ENCODE measurements around the gene PLEKHG4B.

Gene PLEKHG4B

DNA sequence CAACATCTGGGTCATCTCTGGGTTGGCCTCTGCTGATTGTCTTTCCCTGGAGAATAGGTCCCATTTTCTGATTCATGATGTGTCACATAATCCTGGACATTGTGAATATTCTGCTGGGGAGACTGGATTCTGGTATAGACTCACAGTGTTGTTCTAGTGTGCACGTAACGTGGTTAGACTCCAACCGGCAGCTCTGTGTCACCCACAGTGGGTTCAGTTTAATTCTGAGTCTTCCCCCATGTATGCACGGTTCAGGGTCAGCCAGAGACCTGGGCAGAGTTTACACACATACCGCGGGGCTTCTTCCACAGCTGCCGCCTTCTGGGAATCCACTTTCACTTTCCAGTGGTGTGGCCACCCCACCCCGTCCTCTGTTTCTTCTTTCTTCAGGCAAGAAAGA is 61.3 kb downstream of the PLEKHG4B start:
- peak overlapping the region; percentile 18 for H3K4me3 ChIP-seq (ENCODE audit: control insufficient read depth, low read depth, low read length)
- TF ChIP-seq, protein P1, sequence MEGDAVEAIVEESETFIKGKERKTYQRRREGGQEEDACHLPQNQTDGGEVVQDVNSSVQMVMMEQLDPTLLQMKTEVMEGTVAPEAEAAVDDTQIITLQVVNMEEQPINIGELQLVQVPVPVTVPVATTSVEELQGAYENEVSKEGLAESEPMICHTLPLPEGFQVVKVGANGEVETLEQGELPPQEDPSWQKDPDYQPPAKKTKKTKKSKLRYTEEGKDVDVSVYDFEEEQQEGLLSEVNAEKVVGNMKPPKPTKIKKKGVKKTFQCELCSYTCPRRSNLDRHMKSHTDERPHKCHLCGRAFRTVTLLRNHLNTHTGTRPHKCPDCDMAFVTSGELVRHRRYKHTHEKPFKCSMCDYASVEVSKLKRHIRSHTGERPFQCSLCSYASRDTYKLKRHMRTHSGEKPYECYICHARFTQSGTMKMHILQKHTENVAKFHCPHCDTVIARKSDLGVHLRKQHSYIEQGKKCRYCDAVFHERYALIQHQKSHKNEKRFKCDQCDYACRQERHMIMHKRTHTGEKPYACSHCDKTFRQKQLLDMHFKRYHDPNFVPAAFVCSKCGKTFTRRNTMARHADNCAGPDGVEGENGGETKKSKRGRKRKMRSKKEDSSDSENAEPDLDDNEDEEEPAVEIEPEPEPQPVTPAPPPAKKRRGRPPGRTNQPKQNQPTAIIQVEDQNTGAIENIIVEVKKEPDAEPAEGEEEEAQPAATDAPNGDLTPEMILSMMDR (IDR thresholded peaks at IDR 0.05; ENCODE audit: control insufficient read depth, insufficient read depth, low read depth, low read length, missing control alignments): no peak

DNA sequence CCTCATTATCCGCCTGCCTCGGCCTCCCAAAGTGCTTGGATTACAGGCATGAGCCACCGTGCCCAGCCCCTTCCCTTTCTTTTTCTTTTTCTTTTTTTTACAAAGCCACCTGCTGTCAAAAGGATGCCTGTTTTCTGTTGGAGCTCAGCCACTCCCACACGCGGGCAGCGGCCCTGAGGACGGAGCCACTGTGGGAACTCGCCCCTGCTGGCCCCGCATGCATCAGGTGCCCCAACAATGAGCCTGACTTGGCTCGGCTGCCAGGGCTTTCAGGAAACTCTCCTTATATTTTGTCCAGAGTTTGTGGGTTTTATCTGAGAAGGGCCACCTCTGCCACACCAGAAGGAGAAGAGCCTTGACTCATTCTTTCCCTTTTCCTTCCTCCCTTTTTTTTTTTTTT is 62.3 kb downstream of the PLEKHG4B start:
- no peak for DNase-seq (ENCODE audit: low read depth)
- TF ChIP-seq, protein P1 (IDR thresholded peaks at IDR 0.05; ENCODE audit: control insufficient read depth, insufficient read depth, low read depth, low read length, missing control alignments): no peak
- H3K4me3 ChIP-seq (ENCODE audit: control insufficient read depth, low read depth, low read length): no peak overlapping the region

More for the DNA sequence above, 61.3 kb downstream of the PLEKHG4B start:
- DNase-seq (ENCODE audit: low read depth): no peak

DNA sequence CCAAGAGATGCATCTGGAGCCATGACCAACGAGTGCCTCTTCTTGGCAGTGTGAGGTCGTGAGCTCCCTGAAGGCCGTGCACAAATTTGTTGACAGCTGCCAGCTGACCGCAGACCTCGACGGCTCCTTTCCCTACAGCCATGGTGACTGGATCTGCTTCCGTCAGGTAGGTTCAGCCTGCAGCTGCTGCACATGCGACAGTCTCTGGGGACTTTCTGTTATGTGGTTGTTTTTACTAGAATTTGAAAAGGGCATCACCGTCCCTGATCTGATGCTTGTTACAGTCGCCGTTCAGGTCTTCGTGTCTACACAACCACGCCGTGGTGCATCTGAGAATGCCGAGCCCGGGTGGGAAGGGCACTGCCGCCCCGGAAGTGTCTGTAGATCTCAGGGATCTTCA is 62.9 kb downstream of the PLEKHG4B start:
- no peak overlapping the region for H3K4me3 ChIP-seq (ENCODE audit: control insufficient read depth, low read depth, low read length)
- DNase-seq (ENCODE audit: low read depth): no peak
- TF ChIP-seq, protein P1 (IDR thresholded peaks at IDR 0.05; ENCODE audit: control insufficient read depth, insufficient read depth, low read depth, low read length, missing control alignments): no peak

DNA sequence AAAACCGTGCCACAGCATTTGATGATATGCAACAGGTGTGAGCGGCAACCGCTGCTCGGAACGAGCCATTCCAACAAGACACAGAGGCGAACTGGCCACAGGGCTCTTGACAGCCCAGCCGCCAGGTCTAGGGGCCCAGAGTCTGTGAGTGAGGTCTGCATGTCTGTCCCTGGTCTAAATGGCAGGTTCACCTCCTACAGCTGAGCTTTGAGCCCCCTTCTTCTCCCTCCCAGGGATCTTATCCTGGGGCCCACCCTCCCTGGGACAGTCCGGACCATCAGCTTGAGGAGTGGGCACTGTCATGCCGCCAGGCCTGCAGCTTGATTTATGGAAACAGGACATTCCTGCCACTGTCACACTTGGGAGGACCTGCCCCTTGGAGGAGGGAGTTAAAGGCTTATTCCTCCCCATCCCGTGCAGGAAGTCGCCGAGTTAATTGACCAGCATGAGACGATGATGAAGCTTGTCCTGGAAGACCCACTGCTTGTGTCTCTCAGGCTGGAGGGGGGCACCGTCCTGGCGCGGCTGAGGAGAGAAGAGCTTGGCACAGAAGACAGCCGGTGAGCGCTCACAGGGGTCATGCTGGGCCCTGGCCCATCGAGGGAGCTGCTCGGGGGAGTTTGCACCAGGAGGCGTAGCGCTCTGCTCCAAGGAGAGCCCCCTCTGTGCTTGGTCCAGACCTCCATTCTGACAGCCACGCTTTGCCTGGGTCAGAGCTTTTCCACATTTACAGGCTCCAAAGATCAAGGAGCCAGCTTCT is 63.9 kb downstream of the PLEKHG4B start:
- TF ChIP-seq, protein P1 (IDR thresholded peaks at IDR 0.05; ENCODE audit: control insufficient read depth, insufficient read depth, low read depth, low read length, missing control alignments): no peak
- H3K4me3 ChIP-seq (ENCODE audit: control insufficient read depth, low read depth, low read length): no peak overlapping the region
- no peak for DNase-seq (ENCODE audit: low read depth)

DNA sequence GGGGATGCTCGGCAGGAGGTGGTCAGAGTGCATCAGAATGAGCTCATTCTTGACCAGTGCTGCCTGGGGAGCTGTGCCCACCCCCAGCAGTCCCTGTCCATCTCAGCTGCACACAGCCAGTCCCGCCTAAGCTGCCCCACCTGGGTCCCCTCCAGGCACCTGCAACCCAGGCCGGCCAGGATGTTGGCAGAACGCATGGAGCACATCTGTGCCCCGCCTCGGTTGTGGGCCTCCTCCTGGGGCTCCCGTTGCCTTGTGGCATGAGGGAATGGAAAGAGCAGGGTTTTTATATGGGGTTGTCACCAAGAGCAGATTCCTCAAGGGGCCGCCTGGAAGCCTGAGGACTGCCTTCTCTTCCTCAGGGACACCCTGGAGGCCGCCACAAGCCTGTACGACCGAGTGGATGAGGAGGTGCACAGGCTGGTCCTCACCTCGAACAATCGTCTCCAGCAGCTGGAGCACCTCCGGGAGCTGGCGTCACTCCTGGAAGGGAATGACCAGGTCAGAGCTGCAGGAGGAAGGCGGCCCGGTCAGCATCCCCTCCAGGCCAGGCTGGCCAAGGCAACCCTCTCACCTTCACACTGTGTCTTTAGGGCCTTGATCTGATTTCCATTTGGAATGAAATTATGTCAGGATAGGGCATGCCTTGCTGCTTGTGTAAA is 64.6 kb downstream of the PLEKHG4B start:
- DNase-seq (ENCODE audit: low read depth): no peak
- TF ChIP-seq, protein P1 (IDR thresholded peaks at IDR 0.05; ENCODE audit: control insufficient read depth, insufficient read depth, low read depth, low read length, missing control alignments): no peak

DNA sequence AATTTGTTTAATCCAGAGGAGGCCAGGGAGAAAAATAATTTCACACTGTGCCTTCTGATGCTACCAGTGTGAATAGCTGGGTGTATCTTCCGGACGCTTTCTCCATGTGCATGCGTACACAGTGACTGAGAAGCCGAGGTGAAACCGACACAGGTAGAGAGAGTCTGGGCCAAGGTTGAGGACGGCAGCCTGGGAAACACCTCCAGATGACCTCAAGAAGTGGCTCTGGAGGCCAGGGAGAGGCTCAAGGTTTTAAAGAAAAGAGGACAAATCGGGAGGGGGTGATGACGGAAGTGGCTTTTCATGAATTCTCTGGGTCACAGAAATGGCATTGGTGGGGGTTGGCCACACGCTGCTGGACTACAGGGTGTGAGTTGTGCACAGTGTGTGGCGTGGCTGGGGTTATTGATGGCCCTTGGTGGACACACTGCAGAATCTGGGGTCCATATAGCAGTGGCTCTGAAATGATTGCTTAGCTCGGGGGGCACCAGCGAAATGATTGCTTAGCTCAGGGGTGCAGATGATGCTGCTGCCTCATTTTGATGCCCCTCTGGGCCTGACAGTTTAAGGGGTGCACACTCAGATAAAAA is 65.3 kb downstream of the PLEKHG4B start:
- TF ChIP-seq, protein P1 (IDR thresholded peaks at IDR 0.05; ENCODE audit: control insufficient read depth, insufficient read depth, low read depth, low read length, missing control alignments): no peak
- H3K4me3 ChIP-seq (ENCODE audit: control insufficient read depth, low read depth, low read length): no peak overlapping the region
- DNase-seq (ENCODE audit: low read depth): no peak

More for the DNA sequence above, 64.6 kb downstream of the PLEKHG4B start:
- H3K4me3 ChIP-seq (ENCODE audit: control insufficient read depth, low read depth, low read length): no peak overlapping the region
